ENCODE data around the gene HS2ST1. TPM values are rescaled to one million over a fixed set of nuclear protein-coding genes. Genes with fewer than 3 reads are reported as not detected.
"Not testable (repeated sequence)": the region's sequence is repeated elsewhere in the genome, so short reads cannot be mapped to it uniquely, and the experiment has no call there.

HS2ST1 gene
- total RNA-seq, 1 experiment from 2014 or later: 27.1 TPM

DNA sequence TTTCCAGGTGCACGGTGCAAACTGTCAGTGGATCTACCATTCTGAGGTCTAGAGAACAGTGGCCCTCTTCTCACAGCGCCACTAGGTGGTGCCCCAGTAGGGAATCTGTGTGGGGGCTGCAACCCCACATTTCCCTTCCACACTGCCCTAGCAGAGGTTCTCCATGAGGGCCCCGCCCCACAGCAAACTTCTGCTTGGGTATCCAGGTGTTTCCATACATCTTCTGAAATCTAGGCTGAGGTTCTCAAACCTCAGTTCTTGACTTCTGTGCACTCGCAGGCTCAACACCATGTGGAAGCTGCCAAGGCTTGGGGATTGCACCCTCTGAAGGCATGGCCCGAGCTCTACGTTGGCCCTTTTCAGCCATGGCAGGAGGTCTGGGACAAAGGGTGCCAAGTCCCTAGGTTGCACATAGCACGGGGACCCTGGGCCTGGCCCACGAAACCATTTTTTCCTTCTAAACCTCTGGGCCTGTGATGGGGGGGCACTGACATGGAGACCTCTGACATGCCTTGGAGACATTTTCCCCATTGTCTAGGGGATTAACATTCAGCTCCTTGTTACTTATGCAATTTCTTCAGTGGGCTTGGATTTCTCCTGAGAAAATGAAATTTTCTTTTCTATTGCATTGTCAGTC is 10.0 kb downstream of the HS2ST1 start:
- DNase-seq (ENCODE audit: low spot score): no peak

- no peak for DNase-seq (ENCODE audit: low spot score)
Observed at GRCh38 chr1:86925742-86926141, 11.3 kb downstream of the HS2ST1 start.

DNA sequence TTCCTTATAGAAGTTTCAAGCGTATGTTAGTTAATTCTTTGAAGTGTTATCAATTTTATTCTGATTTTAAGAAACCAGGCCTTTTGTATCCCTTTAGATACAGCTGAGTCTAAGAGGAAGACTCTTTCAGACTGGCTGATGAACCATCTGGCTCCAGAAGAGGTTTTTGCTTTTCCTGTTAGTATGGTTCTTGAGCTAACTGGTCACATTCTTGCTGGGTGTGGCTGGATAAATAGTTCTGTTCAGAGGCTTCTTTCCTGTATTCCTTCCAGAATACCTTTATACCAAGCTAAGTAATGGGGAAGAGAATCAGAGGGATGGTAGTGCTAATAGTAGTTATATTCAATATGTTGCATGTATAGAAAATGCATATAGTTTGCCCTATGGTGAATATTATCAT is 12.4 kb downstream of the HS2ST1 start:
- no peak for DNase-seq (ENCODE audit: low spot score)

DNA sequence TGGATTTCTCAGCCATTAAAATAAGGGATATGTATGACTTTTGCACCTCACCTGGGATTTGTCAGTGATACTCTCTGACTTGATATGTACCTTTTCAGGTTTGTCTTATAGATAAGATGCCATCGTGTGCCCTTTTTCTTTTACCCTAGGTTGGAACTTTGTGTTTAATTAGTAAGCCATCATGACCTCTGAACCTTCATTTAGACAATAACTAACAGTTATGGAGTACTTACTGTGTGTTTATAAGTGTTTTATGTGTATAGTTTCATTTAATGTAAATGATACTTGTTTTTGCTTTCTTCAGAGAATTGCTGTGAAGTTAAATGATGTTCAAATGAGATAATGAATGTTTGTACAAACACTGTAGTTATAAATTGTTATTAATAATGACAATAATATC is 14.4 kb downstream of the HS2ST1 start:
- no peak for DNase-seq (ENCODE audit: low spot score)

- no peak for DNase-seq (ENCODE audit: low spot score)
Observed at GRCh38 chr1:86933051-86933450, 18.6 kb downstream of the HS2ST1 start.

- DNase-seq (ENCODE audit: low spot score): no peak
Observed at GRCh38 chr1:86933562-86934377, 19.3 kb downstream of the HS2ST1 start.

DNA sequence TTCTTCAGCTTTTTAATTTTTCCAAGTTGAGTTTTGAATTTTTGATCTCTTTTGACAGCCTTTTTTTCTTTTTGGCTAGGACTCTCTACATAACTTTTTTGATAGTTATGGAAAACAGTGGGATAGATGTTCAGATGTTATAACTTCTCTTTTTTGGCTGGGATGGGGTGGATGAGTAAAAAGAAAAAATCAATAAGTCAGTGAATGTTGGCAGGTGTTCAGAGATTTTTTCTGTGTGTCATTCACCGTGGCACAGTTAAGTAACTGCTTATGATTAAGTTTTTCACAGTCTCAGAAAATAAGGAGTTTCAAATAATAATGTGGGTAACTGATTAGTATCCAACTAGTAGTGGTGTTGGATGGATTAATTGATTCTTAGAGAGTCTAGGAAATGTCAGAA is 24.0 kb downstream of the HS2ST1 start:
- DNase-seq (ENCODE audit: low spot score): peak; percentile 47

DNA sequence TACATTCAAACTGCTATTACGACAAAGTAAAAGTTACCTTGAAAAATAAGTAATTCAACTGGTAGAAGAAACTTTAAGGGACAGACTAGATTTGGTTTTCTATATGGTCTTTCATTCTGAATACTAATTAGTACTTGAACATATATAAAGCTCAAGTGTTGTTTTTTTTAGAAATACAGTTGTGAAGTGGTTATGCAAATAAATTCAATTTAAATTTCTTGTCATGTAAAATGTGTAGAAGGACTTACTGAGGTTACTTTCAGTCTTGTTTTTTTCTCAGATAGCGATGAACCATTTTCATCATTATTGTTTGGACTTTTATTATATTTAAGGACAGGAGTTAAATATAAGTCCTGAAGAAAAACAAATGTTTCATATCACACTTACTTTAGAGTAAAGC is 24.4 kb downstream of the HS2ST1 start:
- DNase-seq (ENCODE audit: low spot score): no peak

DNA sequence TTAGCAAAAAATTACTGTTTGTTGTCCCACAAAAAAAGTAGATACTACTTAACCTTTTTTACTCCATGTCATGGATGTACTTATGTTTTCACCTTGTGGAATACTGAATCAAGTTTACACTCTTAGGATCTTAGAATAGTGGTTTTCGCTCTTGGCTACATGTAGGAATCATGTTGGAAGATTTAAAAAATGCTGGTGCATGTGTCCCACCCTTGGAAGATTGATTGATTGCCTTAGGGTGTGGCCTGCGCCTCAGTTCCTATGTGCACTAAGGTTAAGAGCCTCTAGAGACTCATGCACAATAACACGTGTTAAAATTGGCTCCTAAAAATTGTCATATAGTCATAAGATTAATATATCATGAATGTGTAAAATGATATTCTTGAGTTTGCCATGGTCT is 25.0 kb downstream of the HS2ST1 start:
- no peak for DNase-seq (ENCODE audit: low spot score)

DNA sequence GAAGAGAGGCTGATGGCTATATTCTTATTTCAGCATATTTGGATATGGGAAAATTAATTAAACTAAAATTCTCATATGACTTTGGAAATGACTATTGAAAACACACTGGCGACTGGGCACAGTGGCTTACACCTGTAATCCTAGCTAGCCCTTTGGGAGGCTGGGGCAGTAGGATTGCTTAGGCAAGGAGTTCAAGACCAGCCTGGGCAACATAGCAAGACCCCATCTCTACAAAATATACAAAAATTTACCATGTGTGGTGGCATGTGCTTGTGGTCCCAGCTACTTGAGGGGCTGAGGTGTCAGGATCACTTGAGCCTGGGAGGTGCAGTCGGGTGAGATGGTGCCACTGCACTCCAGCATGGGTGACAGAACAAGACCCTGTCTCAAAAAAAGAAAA is 26.2 kb downstream of the HS2ST1 start:
- DNase-seq (ENCODE audit: low spot score): no peak

DNA sequence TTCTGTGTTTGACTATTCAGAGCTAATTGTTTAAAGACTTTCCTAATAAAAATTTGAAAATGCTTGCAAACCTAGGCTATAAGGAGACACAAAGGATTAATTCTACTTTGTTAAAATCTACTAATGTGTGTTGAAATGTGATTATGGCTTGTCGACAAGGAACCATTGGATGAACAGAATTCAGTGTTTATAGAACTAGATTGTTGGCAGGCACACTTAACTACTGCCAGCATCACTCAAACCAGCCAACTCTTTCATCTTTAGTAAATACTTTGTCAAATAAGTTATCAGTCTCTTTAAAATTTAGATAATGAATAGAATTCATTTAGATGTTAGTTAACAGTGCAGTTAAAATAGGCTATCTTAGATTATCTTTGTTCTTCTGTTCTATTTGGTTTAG is 27.6 kb downstream of the HS2ST1 start:
- DNase-seq (ENCODE audit: low spot score): no peak

DNA sequence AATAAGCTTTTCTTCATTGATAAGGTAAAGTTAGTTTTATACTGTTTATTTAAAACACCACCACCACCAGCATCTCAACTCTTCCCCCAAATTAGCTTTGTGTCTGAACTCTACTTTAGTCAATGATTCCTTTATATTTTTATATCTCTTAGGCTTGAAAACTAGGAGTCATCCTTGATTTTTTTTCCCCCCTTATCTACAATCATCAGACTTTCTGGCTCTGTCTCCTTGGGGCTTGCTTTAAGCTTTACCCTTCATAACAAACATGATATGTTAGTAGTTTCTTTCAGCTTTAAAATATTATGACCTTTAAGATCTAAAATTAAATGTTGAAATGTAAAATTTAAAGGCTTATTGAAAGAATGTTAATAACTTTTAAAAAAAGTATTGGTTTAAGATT is 28.3 kb downstream of the HS2ST1 start:
- no peak for DNase-seq (ENCODE audit: low spot score)

DNA sequence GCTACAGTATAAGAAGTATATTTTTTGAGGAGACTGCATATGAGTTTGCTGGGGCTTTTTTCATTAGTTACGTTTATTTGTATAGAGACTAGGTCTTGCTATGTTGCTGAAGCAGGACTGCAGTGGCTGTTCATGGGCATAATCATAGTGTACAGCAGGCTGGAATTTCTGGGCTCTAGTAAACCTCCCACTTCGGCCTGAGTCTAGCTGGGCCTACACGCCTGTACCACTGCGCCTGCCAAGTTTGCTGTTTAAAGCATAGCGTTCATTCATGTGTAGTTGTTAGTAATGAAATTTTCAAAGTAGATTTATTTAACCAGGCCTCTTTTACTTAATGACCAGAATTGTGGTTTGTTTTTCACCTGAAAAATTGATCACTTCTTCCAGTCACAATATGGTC is 33.8 kb downstream of the HS2ST1 start:
- no peak for DNase-seq (ENCODE audit: low spot score)

GRCh38 chr1:86950712-86951419 is 36.4 kb downstream of the HS2ST1 start:
- DNase-seq (ENCODE audit: low spot score): no peak

DNA sequence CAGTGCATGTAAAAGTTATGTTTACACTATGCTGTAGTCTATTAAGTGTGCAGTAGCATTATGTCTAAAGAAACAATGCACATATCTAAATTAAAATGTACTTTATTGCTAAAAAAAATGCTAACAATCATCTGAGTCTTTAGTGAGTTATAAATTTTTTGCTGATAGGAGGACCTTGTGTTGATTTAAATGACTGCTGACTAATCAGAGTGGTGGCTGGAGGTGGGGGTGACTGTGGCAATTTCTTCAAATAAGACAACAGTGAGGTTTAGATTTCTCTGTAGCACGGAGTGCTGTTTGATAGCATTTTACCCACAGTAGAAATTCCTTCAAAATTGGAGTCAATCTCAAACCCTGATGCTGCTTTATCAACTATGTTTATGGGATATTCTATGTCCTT is 37.0 kb downstream of the HS2ST1 start:
- no peak for DNase-seq (ENCODE audit: low spot score)

DNA sequence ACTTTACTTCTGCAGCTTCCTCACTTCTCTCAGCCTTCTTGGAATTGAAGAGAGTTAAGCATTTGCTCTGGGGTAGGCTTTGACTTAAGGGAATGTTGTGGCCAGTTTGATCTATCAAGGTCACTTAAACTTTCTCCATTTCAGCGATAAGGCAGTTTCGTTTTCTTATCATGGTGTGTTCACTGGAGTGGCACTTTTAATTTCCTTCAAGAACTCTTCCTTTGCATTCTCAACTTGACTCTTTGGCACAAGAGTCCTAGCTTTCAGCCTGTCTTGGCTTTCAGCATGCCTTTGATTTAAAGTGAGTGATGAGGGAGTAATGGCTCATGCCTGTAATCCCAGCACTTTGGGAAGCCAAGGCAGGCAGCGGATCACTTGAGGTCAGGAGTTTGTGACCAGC is 38.7 kb downstream of the HS2ST1 start:
- DNase-seq (ENCODE audit: low spot score): no peak

DNA sequence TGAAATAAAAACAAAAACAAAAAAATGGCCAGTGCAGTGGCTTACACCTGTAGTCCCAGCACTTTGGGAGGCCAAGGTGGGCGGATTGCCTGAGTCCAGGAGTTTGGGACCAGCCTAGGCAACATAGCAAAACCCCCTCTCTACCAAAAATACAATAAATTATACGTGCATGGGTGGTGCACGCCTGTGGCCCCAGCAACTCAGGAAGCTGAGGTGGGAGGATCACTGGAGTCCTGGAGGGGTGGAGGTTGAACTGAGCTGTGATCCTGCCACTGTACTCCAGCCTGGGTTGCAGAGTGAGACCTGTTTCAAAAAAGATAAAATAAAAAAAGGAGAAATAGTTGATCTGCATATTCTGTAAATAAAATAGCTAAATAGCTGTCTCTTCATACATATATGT is 41.2 kb downstream of the HS2ST1 start:
- DNase-seq (ENCODE audit: low spot score): no peak

DNA sequence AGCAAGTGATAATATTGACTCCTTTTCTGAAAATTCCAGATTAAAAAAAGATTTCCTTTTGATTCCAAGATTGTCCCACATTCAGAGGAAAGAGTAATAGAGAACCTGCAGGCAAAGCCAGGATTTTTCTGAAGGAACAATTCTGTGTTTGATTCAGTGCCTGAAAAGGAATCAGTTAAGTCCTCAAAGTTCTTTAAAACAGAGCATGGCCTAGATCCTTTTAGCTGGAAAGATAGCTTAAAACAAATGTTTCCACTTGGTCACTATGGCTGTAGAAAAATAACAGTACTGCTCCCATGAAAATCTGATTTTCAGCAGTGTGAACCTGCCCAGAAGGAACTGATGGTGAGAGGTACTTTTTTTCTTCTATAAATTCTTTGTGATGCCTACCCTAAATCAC is 41.8 kb downstream of the HS2ST1 start:
- no peak for DNase-seq (ENCODE audit: low spot score)

DNA sequence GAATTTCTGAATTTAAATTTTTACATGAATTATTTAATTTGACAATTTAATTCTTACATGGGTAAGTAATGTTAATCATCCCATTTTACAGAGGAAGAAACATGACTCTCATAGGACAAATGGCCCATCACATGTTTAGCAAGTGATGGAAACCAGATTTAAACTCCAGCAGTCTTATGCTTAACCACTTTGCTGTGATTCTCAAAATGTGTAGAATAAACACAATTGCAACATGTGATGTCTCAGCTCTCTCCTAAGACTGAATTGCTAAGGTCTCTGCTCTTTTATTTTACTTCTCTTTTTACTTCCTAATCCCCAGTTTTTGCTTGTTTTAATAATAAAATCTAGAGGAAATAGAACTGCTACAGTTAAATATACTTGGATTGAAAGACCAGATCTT is 42.8 kb downstream of the HS2ST1 start:
- no peak for DNase-seq (ENCODE audit: low spot score)

DNA sequence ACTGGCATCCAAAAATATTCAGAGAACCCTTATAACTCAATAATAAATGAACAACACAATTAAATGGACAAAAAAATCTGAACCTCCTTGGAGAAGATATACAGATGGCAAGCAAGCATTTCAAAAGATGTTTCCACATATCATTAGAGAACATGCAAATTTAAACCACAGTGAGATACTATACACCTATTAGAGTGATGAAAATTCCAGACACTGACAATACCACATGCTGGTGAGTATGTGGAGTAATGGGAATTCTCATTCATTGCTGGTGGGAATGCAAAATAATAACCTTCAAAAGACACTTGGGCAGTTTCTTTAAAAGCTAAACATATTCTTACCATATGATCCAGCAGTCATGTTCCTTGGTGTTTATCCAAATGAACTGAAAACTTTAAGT is 46.1 kb downstream of the HS2ST1 start:
- DNase-seq (ENCODE audit: low spot score): no peak

- not testable (repeated sequence) for DNase-seq (ENCODE audit: low spot score)
Observed at GRCh38 chr1:86963841-86964240, 49.4 kb downstream of the HS2ST1 start.

DNA sequence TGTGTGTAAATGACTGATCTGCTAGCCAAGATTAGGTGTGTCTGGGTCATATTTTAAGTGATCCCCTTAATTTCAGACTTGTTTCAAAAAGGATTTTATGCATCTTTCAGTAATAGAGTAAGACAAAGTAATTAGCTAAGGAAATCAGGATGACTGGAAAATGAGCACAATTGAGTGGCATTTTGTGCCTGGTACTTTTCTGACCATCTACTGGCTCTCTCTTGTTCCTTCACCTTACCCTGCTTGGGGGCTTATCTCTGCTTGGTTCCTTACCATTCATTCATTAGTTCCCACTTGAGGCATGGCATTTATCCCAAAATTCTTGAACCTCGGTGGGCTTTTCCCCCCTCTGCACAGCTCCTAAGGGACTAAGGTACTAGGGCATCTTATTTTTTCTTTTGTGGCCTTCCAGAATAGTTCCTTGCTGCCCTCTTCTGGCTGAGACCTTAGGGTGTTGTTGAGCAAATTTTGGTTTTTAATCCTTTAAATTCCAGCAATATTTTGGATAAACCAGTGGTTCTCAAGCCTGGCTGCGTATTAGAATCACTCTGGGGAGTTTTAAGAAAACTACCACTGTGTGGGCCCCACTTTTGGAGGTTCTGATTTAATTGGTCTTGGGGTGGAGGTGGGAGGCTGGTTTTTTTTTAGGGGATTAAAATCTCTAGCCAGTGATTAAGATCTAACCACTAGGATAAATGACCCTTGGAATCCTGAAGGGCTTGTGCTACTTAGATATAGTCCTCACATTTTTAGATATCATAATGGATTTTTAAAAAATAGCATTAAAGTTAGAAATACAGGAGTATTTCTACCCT is 50.8 kb downstream of the HS2ST1 start:
- peak; percentile 60 for DNase-seq (ENCODE audit: low spot score)
